Right atrium auricular region (tissue), 2 donors: ENCODE results near the gene COPE. TPM values are rescaled to one million over a fixed set of nuclear protein-coding genes. Genes with fewer than 3 reads are reported as not detected.

Source experiments
- DNase-seq: peaks from one replicate; pipeline ENCODE4 v3.0.0-alpha.2; 2019; ENCODE audit warnings: low spot score
- H3K27ac ChIP-seq, 2 donors: fragments of 200-600 bp; sonication (generic); 1 replicate in 1 of 2; 2 replicates in 1 of 2; pipeline ENCODE4 v1.5.1; 2016 to 2019
- H3K27me3 ChIP-seq, 2 donors: fragments of 200-600 bp; sonication (generic); one replicate each; pipeline versions ENCODE4 v1.5.1 to v1.6.0; 2017 to 2019
- H3K36me3 ChIP-seq: fragments of 200-600 bp; sonication (generic); one replicate; pipeline ENCODE4 v1.5.1; 2016
- H3K4me1 ChIP-seq, 2 donors: fragments of 200-600 bp; sonication (generic); one replicate each; pipeline versions ENCODE4 v1.5.1 to v1.6.0; 2017 to 2019
- H3K4me3 ChIP-seq, 2 donors: fragments of 200-600 bp; sonication (generic); 1 replicate in 1 of 2; 2 replicates in 1 of 2; pipeline ENCODE4 v1.5.1; 2017 to 2019; ENCODE audit warnings: mild to moderate bottlenecking in 1 of 2, moderate library complexity in 1 of 2
- H3K9me3 ChIP-seq, 2 donors: fragments of 200-600 bp; sonication (generic); one replicate each; pipeline ENCODE4 v1.5.1; 2019
- CTCF ChIP-seq, 2 donors: fragments of 200-600 bp; sonication (generic); IDR thresholded peaks; one replicate each; pipeline ENCODE4 v1.5.1; 2019; ENCODE audit warnings: antibody characterized with exemption in 2 of 2
- total RNA-seq, 2 donors: library from RNA; depleted of rRNA; stranded (reverse); fragments of >200 nt; gene quantifications; one replicate each; pipeline ENCODE4 v1.1.0, GENCODE V29; 2016

Gene COPE
- total RNA-seq, 2 donors from 2014 or later: 168 to 209 TPM

- Histone ChIP-seq H3K27me3 (no peaks in the 10 kb centered on the region), H3K27ac (no peak overlapping the region), H3K4me1 (peaks cover 0 to 11% of the 10 kb centered on the region in 2 donors), H3K36me3 (peaks cover 51% of the 10 kb centered on the region), H3K4me3 (no peak overlapping the region), H3K9me3 (no peaks in the 10 kb centered on the region)
- DNase-seq: no peak
- TF ChIP-seq CTCF (IDR thresholded peaks at IDR 0.05): no peak
Measured at GRCh38 chr19:18928018-18928805, 9.0 kb upstream of the COPE start.

GRCh38 chr19:18924684-18925213 is 5.6 kb upstream of the COPE start:
- no peak for TF ChIP-seq CTCF (IDR thresholded peaks at IDR 0.05)
- peaks cover 62% of the 10 kb centered on the region for H3K36me3 ChIP-seq
- H3K4me1 ChIP-seq: peaks cover 0 to 17% of the 10 kb centered on the region in 2 donors
- no peaks in the 10 kb centered on the region for H3K27me3 ChIP-seq
- no peak overlapping the region for H3K27ac ChIP-seq
- DNase-seq: no peak
- H3K4me3 ChIP-seq: no peak overlapping the region
- H3K9me3 ChIP-seq: no peaks in the 10 kb centered on the region

- Histone ChIP-seq H3K4me3 (no peak overlapping the region), H3K27ac (no peak overlapping the region), H3K9me3 (no peaks in the 10 kb centered on the region), H3K27me3 (no peaks in the 10 kb centered on the region), H3K4me1 (peaks cover 0 to 31% of the 10 kb centered on the region in 2 donors), H3K36me3 (peaks cover 46% of the 10 kb centered on the region)
- no peak for DNase-seq
- TF ChIP-seq CTCF (IDR thresholded peaks at IDR 0.05): no peak
Measured at GRCh38 chr19:18922228-18922985, 3.2 kb upstream of the COPE start.

GRCh38 chr19:18921593-18921992 is 2.4 kb upstream of the COPE start:
- H3K27ac ChIP-seq: no peak overlapping the region
- no peak overlapping the region for H3K4me3 ChIP-seq
- TF ChIP-seq CTCF (IDR thresholded peaks at IDR 0.05): no peak
- H3K9me3 ChIP-seq: no peaks in the 10 kb centered on the region
- H3K27me3 ChIP-seq: no peaks in the 10 kb centered on the region
- no peak for DNase-seq
- peaks cover 46% of the 10 kb centered on the region for H3K36me3 ChIP-seq
- peaks cover 0 to 33% of the 10 kb centered on the region in 2 donors for H3K4me1 ChIP-seq

GRCh38 chr19:18920400-18920799 is 1.2 kb upstream of the COPE start:
- H3K4me3 ChIP-seq: peak overlapping the region; percentile 79 to 90
- DNase-seq: no peak
- no peaks in the 10 kb centered on the region for H3K27me3 ChIP-seq
- H3K4me1 ChIP-seq: peaks cover 0 to 41% of the 10 kb centered on the region in 2 donors
- no peaks in the 10 kb centered on the region for H3K9me3 ChIP-seq
- no peak overlapping the region for H3K27ac ChIP-seq
- TF ChIP-seq CTCF (IDR thresholded peaks at IDR 0.05): no peak
- peaks cover 34% of the 10 kb centered on the region for H3K36me3 ChIP-seq
